HepG2 (cell line): Measurements from ENCODE around the gene RILPL1.

Experiments
- CREB1 ChIP-seq, 2 experiments: fragments of 450-650 bp in 1 of 2; IDR thresholded peaks; 2 replicates each; pipeline ENCODE4 v1.6.1; 2016 to 2017; ENCODE audit warnings: control low read depth in 1 of 2, mild to moderate bottlenecking in 1 of 2, missing compliant biosample characterization in 1 of 2, missing genetic modification characterization in 1 of 2
- EZH2 ChIP-seq: conservative IDR thresholded peaks from 2 replicates; pipeline ENCODE4 v1.6.1; 2012; ENCODE audit warnings: mild to moderate bottlenecking, low read depth, low read length, moderate library complexity
- GABPB1 ChIP-seq: IDR thresholded peaks from 2 replicates; pipeline ENCODE4 v1.6.1; 2016; ENCODE audit warnings: mild to moderate bottlenecking, missing genetic modification reagents, moderate library complexity, missing compliant biosample characterization
- IRF2 ChIP-seq: IDR thresholded peaks from 2 replicates; pipeline ENCODE4 v1.6.1; 2018; ENCODE audit warnings: missing genetic modification reagents, missing compliant biosample characterization
- KDM5A ChIP-seq: fragments of 200-600 bp; sonication (generic); IDR thresholded peaks from 2 replicates; pipeline ENCODE4 v1.7.0; 2018; ENCODE audit warnings: antibody characterized with exemption, mild to moderate bottlenecking, low read length, borderline replicate concordance
- KLF13 ChIP-seq: sonication (generic); formaldehyde crosslinking; IDR thresholded peaks from 2 replicates; pipeline ENCODE4 v1.4.0; 2020; ENCODE audit warnings: mild to moderate bottlenecking, missing genetic modification reagents
- NBN ChIP-seq: fragments of 450-650 bp; conservative IDR thresholded peaks from 2 replicates; pipeline ENCODE4 v1.6.1; 2017
- NFE2L2 ChIP-seq: fragments of 150-350 bp; IDR thresholded peaks from 2 replicates; pipeline ENCODE4 v1.6.1; 2014; ENCODE audit warnings: low read length
- NR2C2 ChIP-seq: sonication (generic); formaldehyde crosslinking; IDR thresholded peaks from 2 replicates; pipeline ENCODE4 v1.4.0; 2020; ENCODE audit warnings: missing genetic modification reagents, mild to moderate bottlenecking, moderate library complexity, borderline replicate concordance
- SMAD1 ChIP-seq: sonication (generic); formaldehyde crosslinking; IDR thresholded peaks from 2 replicates; pipeline ENCODE4 v1.4.0; 2020; ENCODE audit warnings: missing genetic modification reagents, low read depth, mild to moderate bottlenecking, borderline replicate concordance
- SP4 ChIP-seq: sonication (generic); formaldehyde crosslinking; IDR thresholded peaks from 2 replicates; pipeline ENCODE4 v1.8.1; 2023; ENCODE audit warnings: mild to moderate bottlenecking, missing genetic modification reagents
- STAG1 ChIP-seq: sonication (generic); formaldehyde crosslinking; IDR thresholded peaks from 2 replicates; pipeline ENCODE4 v1.4.0; 2020; ENCODE audit warnings: missing genetic modification reagents
- TF ChIP-seq, protein P1 (sequence below): sonication (generic); formaldehyde crosslinking; IDR thresholded peaks from 2 replicates; pipeline ENCODE4 v1.4.0; 2020; ENCODE audit warnings: missing genetic modification reagents
- TF ChIP-seq, protein P2 (sequence below): sonication (generic); formaldehyde crosslinking; IDR thresholded peaks from 2 replicates; pipeline ENCODE4 v1.4.0; 2020; ENCODE audit warnings: missing genetic modification reagents, borderline replicate concordance

DNA sequence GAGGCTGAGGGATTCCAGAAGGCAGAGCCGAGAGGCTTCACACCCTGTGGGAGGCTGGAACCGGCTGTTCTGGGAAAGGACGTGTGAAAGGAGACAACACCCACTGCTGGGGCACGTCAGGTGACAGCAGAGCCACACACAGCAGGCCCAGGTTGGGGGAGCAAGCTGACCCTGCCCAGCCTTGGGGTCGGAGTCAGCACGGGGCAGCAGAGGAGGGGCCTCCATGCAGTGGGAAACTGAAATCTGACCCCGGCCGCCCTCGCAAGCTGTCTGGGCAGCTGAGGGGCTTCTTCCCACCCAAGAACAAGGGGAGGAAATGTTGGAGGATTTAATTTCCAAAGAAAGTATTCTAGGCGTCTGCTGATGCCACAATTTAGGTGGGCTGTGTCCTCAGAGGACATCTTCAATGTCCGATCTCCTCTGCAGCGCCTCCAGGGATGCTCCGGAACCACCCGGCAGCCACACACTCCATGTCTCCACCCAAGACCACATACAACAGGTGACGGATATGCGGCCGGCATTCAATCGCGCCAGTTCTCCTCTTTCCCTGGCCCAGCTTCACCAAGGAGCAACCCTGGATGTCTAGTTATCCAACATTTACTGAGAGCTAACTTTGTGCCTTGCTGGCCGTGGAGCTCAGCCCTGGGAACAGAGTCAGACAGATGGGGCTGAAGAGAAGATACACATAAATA lies 44.8 kb downstream of the RILPL1 start:
- no peak for TF ChIP-seq NBN
- no peak for TF ChIP-seq KDM5A
- TF ChIP-seq, protein P1, sequence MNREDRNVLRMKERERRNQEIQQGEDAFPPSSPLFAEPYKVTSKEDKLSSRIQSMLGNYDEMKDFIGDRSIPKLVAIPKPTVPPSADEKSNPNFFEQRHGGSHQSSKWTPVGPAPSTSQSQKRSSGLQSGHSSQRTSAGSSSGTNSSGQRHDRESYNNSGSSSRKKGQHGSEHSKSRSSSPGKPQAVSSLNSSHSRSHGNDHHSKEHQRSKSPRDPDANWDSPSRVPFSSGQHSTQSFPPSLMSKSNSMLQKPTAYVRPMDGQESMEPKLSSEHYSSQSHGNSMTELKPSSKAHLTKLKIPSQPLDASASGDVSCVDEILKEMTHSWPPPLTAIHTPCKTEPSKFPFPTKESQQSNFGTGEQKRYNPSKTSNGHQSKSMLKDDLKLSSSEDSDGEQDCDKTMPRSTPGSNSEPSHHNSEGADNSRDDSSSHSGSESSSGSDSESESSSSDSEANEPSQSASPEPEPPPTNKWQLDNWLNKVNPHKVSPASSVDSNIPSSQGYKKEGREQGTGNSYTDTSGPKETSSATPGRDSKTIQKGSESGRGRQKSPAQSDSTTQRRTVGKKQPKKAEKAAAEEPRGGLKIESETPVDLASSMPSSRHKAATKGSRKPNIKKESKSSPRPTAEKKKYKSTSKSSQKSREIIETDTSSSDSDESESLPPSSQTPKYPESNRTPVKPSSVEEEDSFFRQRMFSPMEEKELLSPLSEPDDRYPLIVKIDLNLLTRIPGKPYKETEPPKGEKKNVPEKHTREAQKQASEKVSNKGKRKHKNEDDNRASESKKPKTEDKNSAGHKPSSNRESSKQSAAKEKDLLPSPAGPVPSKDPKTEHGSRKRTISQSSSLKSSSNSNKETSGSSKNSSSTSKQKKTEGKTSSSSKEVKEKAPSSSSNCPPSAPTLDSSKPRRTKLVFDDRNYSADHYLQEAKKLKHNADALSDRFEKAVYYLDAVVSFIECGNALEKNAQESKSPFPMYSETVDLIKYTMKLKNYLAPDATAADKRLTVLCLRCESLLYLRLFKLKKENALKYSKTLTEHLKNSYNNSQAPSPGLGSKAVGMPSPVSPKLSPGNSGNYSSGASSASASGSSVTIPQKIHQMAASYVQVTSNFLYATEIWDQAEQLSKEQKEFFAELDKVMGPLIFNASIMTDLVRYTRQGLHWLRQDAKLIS: no peak
- TF ChIP-seq CREB1 (IDR thresholded peaks at IDR 0.05): no peak
- TF ChIP-seq CREB1 (CRISPR knock-in tag; IDR thresholded peaks at IDR 0.05): no peak
- no peak for TF ChIP-seq IRF2
- TF ChIP-seq EZH2: no peak
- TF ChIP-seq, protein P2, sequence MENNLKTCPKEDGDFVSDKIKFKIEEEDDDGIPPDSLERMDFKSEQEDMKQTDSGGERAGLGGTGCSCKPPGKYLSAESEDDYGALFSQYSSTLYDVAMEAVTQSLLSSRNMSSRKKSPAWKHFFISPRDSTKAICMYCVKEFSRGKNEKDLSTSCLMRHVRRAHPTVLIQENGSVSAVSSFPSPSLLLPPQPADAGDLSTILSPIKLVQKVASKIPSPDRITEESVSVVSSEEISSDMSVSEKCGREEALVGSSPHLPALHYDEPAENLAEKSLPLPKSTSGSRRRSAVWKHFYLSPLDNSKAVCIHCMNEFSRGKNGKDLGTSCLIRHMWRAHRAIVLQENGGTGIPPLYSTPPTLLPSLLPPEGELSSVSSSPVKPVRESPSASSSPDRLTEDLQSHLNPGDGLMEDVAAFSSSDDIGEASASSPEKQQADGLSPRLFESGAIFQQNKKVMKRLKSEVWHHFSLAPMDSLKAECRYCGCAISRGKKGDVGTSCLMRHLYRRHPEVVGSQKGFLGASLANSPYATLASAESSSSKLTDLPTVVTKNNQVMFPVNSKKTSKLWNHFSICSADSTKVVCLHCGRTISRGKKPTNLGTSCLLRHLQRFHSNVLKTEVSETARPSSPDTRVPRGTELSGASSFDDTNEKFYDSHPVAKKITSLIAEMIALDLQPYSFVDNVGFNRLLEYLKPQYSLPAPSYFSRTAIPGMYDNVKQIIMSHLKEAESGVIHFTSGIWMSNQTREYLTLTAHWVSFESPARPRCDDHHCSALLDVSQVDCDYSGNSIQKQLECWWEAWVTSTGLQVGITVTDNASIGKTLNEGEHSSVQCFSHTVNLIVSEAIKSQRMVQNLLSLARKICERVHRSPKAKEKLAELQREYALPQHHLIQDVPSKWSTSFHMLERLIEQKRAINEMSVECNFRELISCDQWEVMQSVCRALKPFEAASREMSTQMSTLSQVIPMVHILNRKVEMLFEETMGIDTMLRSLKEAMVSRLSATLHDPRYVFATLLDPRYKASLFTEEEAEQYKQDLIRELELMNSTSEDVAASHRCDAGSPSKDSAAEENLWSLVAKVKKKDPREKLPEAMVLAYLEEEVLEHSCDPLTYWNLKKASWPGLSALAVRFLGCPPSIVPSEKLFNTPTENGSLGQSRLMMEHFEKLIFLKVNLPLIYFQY (CRISPR knock-in tag): no peak
- TF ChIP-seq NFE2L2: no peak
- no peak for TF ChIP-seq SP4 (CRISPR knock-in tag)
- TF ChIP-seq SMAD1 (CRISPR knock-in tag): no peak
- TF ChIP-seq KLF13: no peak
- no peak for TF ChIP-seq NR2C2 (CRISPR knock-in tag)
- no peak for TF ChIP-seq GABPB1 (CRISPR knock-in tag)
- TF ChIP-seq STAG1 (CRISPR knock-in tag): no peak
